H1 (cell line): Measurements from ENCODE around the gene IST1. TPM values are rescaled to one million over a fixed set of nuclear protein-coding genes. Genes with fewer than 3 reads are reported as not detected.

Experiments
- CTCF ChIA-PET: fragments of 300-600 bp; sonication (Branson Sonifier 250); formaldehyde crosslinking; loops from one replicate; lab custom pipeline; 2021; ENCODE audit not compliant: partially characterized antibody; lab: Charles Lee
- POLR2A ChIA-PET: fragments of 300-600 bp; sonication (Branson Sonifier 250); formaldehyde crosslinking; loops from one replicate; lab custom pipeline; 2021; ENCODE audit warnings: inconsistent platforms; ENCODE audit not compliant: partially characterized antibody; lab: Charles Lee
- DNase-seq, 2 experiments: peaks; one replicate each; pipeline versions ENCODE4 v3.0.0 to v3.0.0-alpha.2; 2010 to 2022; ENCODE audit warnings: low spot score in 2 of 2, low read depth in 1 of 2, mixed read lengths in 1 of 2
- FAIRE-seq: peaks from 2 replicates; lab custom pipeline; 2011; peaks lifted over from hg19 to GRCh38; lab: Jason Lieb, UNC
- H2AFZ ChIP-seq: 2 replicates; pipeline ENCODE4 v1.8.1; 2012; ENCODE audit warnings: low read length, inconsistent platforms
- H2AK5ac ChIP-seq: 2 replicates; pipeline ENCODE4 v1.6.1; 2013; ENCODE audit warnings: low read depth, low read length
- H2BK120ac ChIP-seq: replicated peaks from 2 replicates; pipeline ENCODE3; 2013; ENCODE audit warnings: low read depth, low read length, inconsistent platforms
- H2BK12ac ChIP-seq: 2 replicates; pipeline ENCODE4 v1.6.1; 2013; ENCODE audit warnings: low read depth, low read length
- H2BK15ac ChIP-seq: 2 replicates; pipeline ENCODE4 v1.6.1; 2013; ENCODE audit warnings: low read length
- H2BK20ac ChIP-seq: 2 replicates; pipeline ENCODE4 v1.6.1; 2013; ENCODE audit warnings: low read length
- H2BK5ac ChIP-seq: 2 replicates; pipeline ENCODE4 v1.6.1; 2013; ENCODE audit warnings: low read depth, low read length
- H3K14ac ChIP-seq: 2 replicates; pipeline ENCODE4 v1.6.1; 2013; ENCODE audit warnings: inconsistent platforms; ENCODE audit not compliant: insufficient read length
- H3K18ac ChIP-seq: 2 replicates; pipeline ENCODE4 v1.6.1; 2013; ENCODE audit warnings: low read length; ENCODE audit errors: extremely low read depth
- H3K23ac ChIP-seq: 2 replicates; pipeline ENCODE4 v1.6.1; 2013; ENCODE audit warnings: inconsistent platforms; ENCODE audit not compliant: insufficient read length
- H3K23me2 ChIP-seq: 2 replicates; pipeline ENCODE4 v1.6.1; 2013; ENCODE audit warnings: low read depth, low read length
- H3K27ac ChIP-seq: 2 replicates; pipeline ENCODE4 v1.6.1; 2011; ENCODE audit warnings: low read depth, low read length, inconsistent platforms
- H3K27me3 ChIP-seq, 4 experiments: replicated peaks in 1 of 4; 1 replicate in 1 of 4; 2 replicates in 3 of 4; pipeline versions ENCODE4 v1.6.1 to v1.8.1; 2011 to 2013; ENCODE audit warnings: low read length in 3 of 4, mild to moderate bottlenecking in 3 of 4, inconsistent platforms in 2 of 4, mixed read lengths in 2 of 4, moderate library complexity in 1 of 4; ENCODE audit not compliant: control insufficient read depth in 3 of 4, insufficient read depth in 3 of 4; ENCODE audit errors: extremely low read depth in 1 of 4
- H3K36me3 ChIP-seq, 4 experiments: 2 replicates each; pipeline versions ENCODE4 v1.6.1 to v1.8.1; 2011 to 2013; ENCODE audit warnings: mild to moderate bottlenecking in 4 of 4, low read length in 3 of 4, moderate library complexity in 2 of 4, control low read depth in 1 of 4, inconsistent platforms in 1 of 4; ENCODE audit not compliant: insufficient read depth in 4 of 4, control insufficient read depth in 2 of 4
- H3K4ac ChIP-seq: replicated peaks from 2 replicates; pipeline ENCODE3; 2013; ENCODE audit warnings: low read length, low read depth, mixed read lengths, inconsistent platforms; ENCODE audit not compliant: insufficient read length
- H3K4me1 ChIP-seq, 4 experiments: replicated peaks in 1 of 4; 1 replicate in 1 of 4; 2 replicates in 3 of 4; pipeline versions ENCODE4 v1.6.1 to v1.8.1; 2011 to 2013; ENCODE audit warnings: low read length in 3 of 4, inconsistent platforms in 2 of 4, mixed read lengths in 1 of 4; ENCODE audit not compliant: insufficient read depth in 4 of 4, control insufficient read depth in 3 of 4
- H3K4me2 ChIP-seq, 2 experiments: 2 replicates each; pipeline versions ENCODE4 v1.6.1 to v1.8.1; 2011 to 2013; ENCODE audit warnings: low read depth in 2 of 2, low read length in 2 of 2, control low read depth in 1 of 2, inconsistent platforms in 1 of 2, mild to moderate bottlenecking in 1 of 2; ENCODE audit not compliant: insufficient read depth in 1 of 2
- H3K4me3 ChIP-seq, 4 experiments: fragments of 200-600, 300-600 bp in 1 of 4; sonication (generic), shearing (Covaris generic), sonication (Bioruptor Twin) in 1 of 4; 2 replicates each; pipeline versions ENCODE4 v1.5.1 to v1.8.1; 2011 to 2016; ENCODE audit warnings: low read length in 4 of 4, low read depth in 3 of 4, control low read depth in 2 of 4, inconsistent platforms in 2 of 4, mild to moderate bottlenecking in 2 of 4, mixed read lengths in 1 of 4, moderate library complexity in 1 of 4; ENCODE audit not compliant: insufficient read depth in 2 of 4; ENCODE audit errors: extremely low read depth in 1 of 4
- H3K56ac ChIP-seq: replicated peaks from 2 replicates; pipeline ENCODE3; 2013; ENCODE audit warnings: low read depth, mild to moderate bottlenecking, mixed read lengths, low read length, inconsistent platforms; ENCODE audit not compliant: insufficient read length
- H3K79me1 ChIP-seq: 2 replicates; pipeline ENCODE4 v1.6.1; 2013; ENCODE audit warnings: low read depth, low read length, control low read depth
- H3K79me2 ChIP-seq, 2 experiments: 2 replicates each; pipeline versions ENCODE4 v1.6.1 to v1.8.1; 2012 to 2013; ENCODE audit warnings: low read length in 2 of 2, mild to moderate bottlenecking in 2 of 2, inconsistent platforms in 1 of 2; ENCODE audit not compliant: insufficient read depth in 2 of 2, control insufficient read depth in 1 of 2
- H3K9ac ChIP-seq, 4 experiments: replicated peaks in 1 of 4; 1 replicate in 1 of 4; 2 replicates in 3 of 4; pipeline versions ENCODE4 v1.6.1 to v1.8.1; 2011 to 2013; ENCODE audit warnings: low read depth in 3 of 4, low read length in 3 of 4, control low read depth in 2 of 4, mild to moderate bottlenecking in 2 of 4, moderate library complexity in 2 of 4, inconsistent platforms in 1 of 4; ENCODE audit errors: extremely low read depth in 1 of 4
- H3K9me3 ChIP-seq, 2 experiments: 2 replicates each; pipeline versions ENCODE4 v1.6.1 to v1.8.1; 2012 to 2013; ENCODE audit warnings: mild to moderate bottlenecking in 2 of 2, moderate library complexity in 2 of 2, control low read depth in 1 of 2, inconsistent platforms in 1 of 2, low read depth in 1 of 2, low read length in 1 of 2, mixed read lengths in 1 of 2; ENCODE audit not compliant: insufficient read depth in 2 of 2
- H4K20me1 ChIP-seq, 2 experiments: replicated peaks in 1 of 2; 2 replicates each; pipeline versions ENCODE3 to v1.8.1; 2011 to 2013; ENCODE audit warnings: inconsistent platforms in 2 of 2, low read length in 2 of 2, mild to moderate bottlenecking in 1 of 2; ENCODE audit not compliant: insufficient read depth in 2 of 2, control insufficient read depth in 1 of 2
- H4K5ac ChIP-seq: 2 replicates; pipeline ENCODE4 v1.6.1; 2013; ENCODE audit warnings: low read length, low read depth, mixed read lengths, inconsistent platforms; ENCODE audit not compliant: insufficient read length
- H4K8ac ChIP-seq: 2 replicates; pipeline ENCODE4 v1.8.0; 2013; ENCODE audit warnings: mild to moderate bottlenecking, moderate library complexity, low read length, inconsistent platforms; ENCODE audit not compliant: insufficient read depth; ENCODE audit errors: extremely low read depth
- H4K91ac ChIP-seq: replicated peaks from 2 replicates; pipeline ENCODE3; 2013; ENCODE audit warnings: low read length, mixed read lengths, inconsistent platforms; ENCODE audit not compliant: insufficient read length
- CHD1 ChIP-seq: IDR thresholded peaks from 2 replicates; pipeline ENCODE4 v1.6.1; 2012; ENCODE audit warnings: low read depth, low read length, improper control_type of control experiment
- E2F6 ChIP-seq: IDR thresholded peaks from 2 replicates; pipeline ENCODE4 v1.6.1; 2012; ENCODE audit warnings: inconsistent platforms
- EGR1 ChIP-seq: IDR thresholded peaks from 2 replicates; pipeline ENCODE4 v1.6.1; 2011; ENCODE audit warnings: low read depth, low read length, borderline replicate concordance
- HDAC2 ChIP-seq, 2 experiments: fragments of 300-600 bp in 1 of 2; sonication (generic) in 1 of 2; IDR thresholded peaks; 2 replicates each; pipeline ENCODE4 v1.6.1; 2011 to 2012; ENCODE audit warnings: low read depth in 2 of 2, low read length in 2 of 2, mild to moderate bottlenecking in 2 of 2, moderate library complexity in 2 of 2, borderline replicate concordance in 1 of 2, inconsistent platforms in 1 of 2
- JUN ChIP-seq: IDR thresholded peaks from 2 replicates; pipeline ENCODE4 v1.6.1; 2011; ENCODE audit warnings: low read depth, mild to moderate bottlenecking, improper control_type of control experiment, low read length
- SIN3A ChIP-seq, 2 experiments: IDR thresholded peaks in 1 of 2; conservative IDR thresholded peaks in 1 of 2; 2 replicates each; pipeline ENCODE4 v1.6.1; 2011 to 2012; ENCODE audit warnings: low read length in 2 of 2, improper control_type of control experiment in 1 of 2, low read depth in 1 of 2, mild to moderate bottlenecking in 1 of 2
- TAF1 ChIP-seq: IDR thresholded peaks from 2 replicates; pipeline ENCODE4 v1.6.1; 2011; ENCODE audit warnings: mild to moderate bottlenecking, low read depth, low read length
- TEAD4 ChIP-seq: IDR thresholded peaks from 2 replicates; pipeline ENCODE4 v1.6.1; 2012; ENCODE audit warnings: low read depth, low read length, inconsistent platforms, mixed read lengths
- WGBS, 2 experiments: shearing (Covaris generic) in 1 of 2; methylation state at CpG; one replicate each; pipeline versions ENCODE4 v1.1.6 to v1.1.7; 2013 to 2015; ENCODE audit warnings: low lambda C conversion rate in 2 of 2, mixed read lengths in 2 of 2, inconsistent platforms in 1 of 2, low coverage in 1 of 2, missing lambda C conversion rate in 1 of 2; ENCODE audit not compliant: insufficient replicate concordance in 2 of 2, insufficient coverage in 1 of 2, insufficient read length in 1 of 2; ENCODE audit errors: extremely low coverage in 1 of 2, missing lambda C conversion rate in 1 of 2; 5-methylcytosine and 5-hydroxymethylcytosine counted together
- polyA plus RNA-seq, 7 experiments: library from polyadenylated mRNA; depleted of rRNA in 3 of 7; stranded (reverse) in 5 of 7; unstranded in 2 of 7; fragments of >200 nt in 5 of 7; fragments of 200-250 nt in 2 of 7; gene quantifications; 1 replicate in 5 of 7; 2 replicates in 1 of 7; 4 replicates in 1 of 7; pipeline versions ENCODE4 v1.2.1 to v1.2.3, GENCODE V29; 2011 to 2013; ENCODE audit warnings: missing spikeins in 2 of 7, mixed read lengths in 2 of 7
- total RNA-seq: library from RNA; stranded (reverse); fragmentation: NEBNext Ultra II Directional; extraction: Animal tissue kit (Norgen Biotek cat#: 25700); gene quantifications from 2 replicates; pipeline ENCODE4 v1.2.1, GENCODE V29; 2021
- TF ChIP-seq, protein P1 (sequence below), 3 experiments: IDR thresholded peaks; 1 replicate in 2 of 3; 2 replicates in 1 of 3; pipeline versions ENCODE4 v1.5.1 to v1.6.1; 2011; ENCODE audit warnings: low read length in 3 of 3, mild to moderate bottlenecking in 3 of 3, inconsistent platforms in 2 of 3, low read depth in 1 of 3, moderate library complexity in 1 of 3; ENCODE audit not compliant: insufficient read depth in 1 of 3; ENCODE audit errors: control extremely low read depth in 1 of 3
- TF ChIP-seq, protein P2 (sequence below): IDR thresholded peaks from 2 replicates; pipeline ENCODE4 v1.6.1; 2012; ENCODE audit warnings: inconsistent platforms

The IST1 gene
- total and polyA plus RNA-seq, 2 of the 8 experiments (the other 6 are each of a cell fraction or from before 2014, with no cell fraction given) = 190 to 248 TPM

DNA sequence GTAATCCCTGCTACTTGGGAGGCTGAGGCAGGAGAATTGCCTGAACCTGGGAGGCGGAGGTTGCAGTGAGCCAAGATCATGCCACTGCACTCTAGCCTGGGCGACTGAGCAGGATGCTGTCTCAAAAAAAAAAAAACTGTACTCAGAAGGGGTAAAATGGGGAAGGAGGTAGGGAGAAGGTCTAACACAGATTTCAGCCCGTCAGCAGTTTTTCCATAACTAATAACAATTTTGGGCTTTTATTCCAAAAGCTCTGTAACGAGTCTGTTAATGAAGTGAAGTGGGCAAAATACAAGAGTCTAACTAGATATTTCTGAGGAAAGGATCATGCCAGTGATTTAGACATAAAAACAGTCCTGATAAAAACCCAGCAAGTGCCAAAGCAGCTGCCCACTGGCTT is 22.1 kb upstream of the IST1 start:
- FAIRE-seq = no peak
- CTCF ChIA-PET = interaction anchor here (0.7 to 6.1 kb wide), 4 partner anchors 10 to 678 kb away, joined by 3 to 57 read pairs (median 4); partner anchors contain the start of gene ZNF821
- TF ChIP-seq, protein P1, sequence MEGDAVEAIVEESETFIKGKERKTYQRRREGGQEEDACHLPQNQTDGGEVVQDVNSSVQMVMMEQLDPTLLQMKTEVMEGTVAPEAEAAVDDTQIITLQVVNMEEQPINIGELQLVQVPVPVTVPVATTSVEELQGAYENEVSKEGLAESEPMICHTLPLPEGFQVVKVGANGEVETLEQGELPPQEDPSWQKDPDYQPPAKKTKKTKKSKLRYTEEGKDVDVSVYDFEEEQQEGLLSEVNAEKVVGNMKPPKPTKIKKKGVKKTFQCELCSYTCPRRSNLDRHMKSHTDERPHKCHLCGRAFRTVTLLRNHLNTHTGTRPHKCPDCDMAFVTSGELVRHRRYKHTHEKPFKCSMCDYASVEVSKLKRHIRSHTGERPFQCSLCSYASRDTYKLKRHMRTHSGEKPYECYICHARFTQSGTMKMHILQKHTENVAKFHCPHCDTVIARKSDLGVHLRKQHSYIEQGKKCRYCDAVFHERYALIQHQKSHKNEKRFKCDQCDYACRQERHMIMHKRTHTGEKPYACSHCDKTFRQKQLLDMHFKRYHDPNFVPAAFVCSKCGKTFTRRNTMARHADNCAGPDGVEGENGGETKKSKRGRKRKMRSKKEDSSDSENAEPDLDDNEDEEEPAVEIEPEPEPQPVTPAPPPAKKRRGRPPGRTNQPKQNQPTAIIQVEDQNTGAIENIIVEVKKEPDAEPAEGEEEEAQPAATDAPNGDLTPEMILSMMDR (IDR thresholded peaks at IDR 0.05; ENCODE audit: control extremely low read depth in 1 of 3, insufficient read depth in 1 of 3, low read depth in 1 of 3, low read length in 3 of 3) = no peak
- TF ChIP-seq E2F6 (no peak), HDAC2 (IDR thresholded peaks at IDR 0.05; ENCODE audit: borderline replicate concordance in 1 of 2, low read depth in 2 of 2, low read length in 2 of 2) (no peak), TAF1 (no peak), EGR1 (no peak), JUN (no peak), SIN3A (conservative IDR thresholded peaks at IDR 0.05 in 1 of 2, IDR thresholded peaks at IDR 0.05 in 1 of 2; ENCODE audit: low read depth in 1 of 2, low read length in 2 of 2) (no peak), TEAD4 (no peak), CHD1 (no peak)
- TF ChIP-seq, protein P2, sequence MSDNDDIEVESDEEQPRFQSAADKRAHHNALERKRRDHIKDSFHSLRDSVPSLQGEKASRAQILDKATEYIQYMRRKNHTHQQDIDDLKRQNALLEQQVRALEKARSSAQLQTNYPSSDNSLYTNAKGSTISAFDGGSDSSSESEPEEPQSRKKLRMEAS = no peak

More for the DNA sequence above, 22.1 kb upstream of the IST1 start:
- Histone ChIP-seq H4K91ac (no peak overlapping the region), H3K18ac (no peak overlapping the region), H2BK5ac (no peak overlapping the region), H3K23me2 (no peaks in the 10 kb centered on the region), H2BK20ac (no peak overlapping the region), H4K20me1 (no peaks in the 10 kb centered on the region), H3K27ac (no peak overlapping the region), H3K4ac (no peak overlapping the region), H4K5ac (no peak overlapping the region), H2AFZ (no peak overlapping the region), H2BK12ac (no peak overlapping the region), H3K23ac (no peak overlapping the region), H3K9ac (no peak overlapping the region), H3K4me2 (no peak overlapping the region), H3K4me1 (no peaks in the 10 kb centered on the region), H3K79me1 (no peaks in the 10 kb centered on the region), H2AK5ac (no peak overlapping the region), H3K14ac (no peak overlapping the region), H3K27me3 (no peaks in the 10 kb centered on the region), H2BK120ac (no peak overlapping the region), H3K9me3 (no peaks in the 10 kb centered on the region), H3K56ac (no peak overlapping the region), H4K8ac (no peak overlapping the region), H3K36me3 (peaks cover 2 to 12% (median 3%) of the 10 kb centered on the region in 4 experiments; a peak in 4 of 8 replicates), H2BK15ac (no peak overlapping the region), H3K79me2 (no peaks in the 10 kb centered on the region), H3K4me3 (no peak overlapping the region)
- WGBS, 2 experiments = 80% methylated on average over 4 of the region's 4 CpGs; no CpG with 5 or more reads in 1 of the 2 experiments
- no peak for DNase-seq
- POLR2A ChIA-PET = interaction anchor here (0.6 to 0.9 kb wide), 4 partner anchors 10 to 598 kb away, joined by 3 read pairs; no protein-coding TSS in a partner anchor
